GM19043 (cell line): ENCODE measurements around the gene KCNJ1.

Experiments used
- ATAC-seq: cut with Tn5 transposase; IDR thresholded peaks from one replicate; pipeline ENCODE4 v1.9.1; 2021; ENCODE audit warnings: low read depth; ENCODE audit not compliant: unreplicated experiment

The KCNJ1 gene

DNA sequence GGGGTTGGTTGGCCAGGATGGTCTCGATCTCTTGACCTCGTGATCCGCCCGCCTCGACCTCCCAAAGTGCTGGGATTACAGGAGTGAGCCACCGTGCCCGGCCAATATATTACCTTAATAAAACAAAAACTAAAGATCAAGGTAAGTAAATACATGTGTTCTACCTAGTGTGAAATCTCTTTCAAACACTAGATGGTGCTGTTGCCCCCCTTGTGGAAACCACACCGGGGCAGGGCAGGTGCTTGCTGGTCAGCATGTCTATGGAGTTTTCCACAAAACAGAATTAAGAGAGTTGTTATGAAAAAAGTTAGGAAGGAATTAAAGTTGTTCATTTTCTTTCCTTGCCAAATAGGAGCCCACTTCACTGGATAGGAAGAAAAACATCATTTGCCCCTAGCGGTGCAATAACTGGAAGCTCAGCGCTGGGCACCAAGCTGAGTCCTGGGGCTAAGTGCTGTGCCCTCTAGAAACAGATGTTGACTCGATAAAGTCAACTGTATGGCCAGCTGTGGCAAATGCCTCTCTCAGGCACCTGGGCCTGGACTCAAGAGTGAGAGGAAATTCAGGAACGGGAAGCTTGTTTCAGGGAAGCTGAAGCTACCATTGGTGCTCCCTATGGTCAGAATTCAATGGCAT is 17.7 kb upstream of the KCNJ1 start:
- ATAC-seq, result peak; percentile 81

DNA sequence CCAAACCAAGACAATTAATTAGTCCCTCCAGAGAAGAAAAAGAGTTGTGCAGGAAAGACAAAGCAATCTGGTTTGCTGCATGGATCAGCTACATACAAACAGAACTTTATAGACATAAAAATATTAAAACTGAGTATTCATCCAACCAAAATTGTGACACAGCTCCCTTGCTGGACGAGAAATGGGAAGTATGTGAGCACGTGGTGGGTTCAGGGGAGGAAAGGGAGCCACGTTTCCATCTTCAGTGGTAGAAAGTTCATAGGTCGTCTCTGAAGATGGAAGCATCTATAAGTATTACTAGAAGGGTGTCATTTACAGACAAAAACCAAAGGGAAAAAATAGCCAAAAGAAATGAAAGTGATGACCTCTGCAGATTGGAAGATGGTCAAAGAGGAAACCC is 17.0 kb upstream of the KCNJ1 start:
- no peak for ATAC-seq

DNA sequence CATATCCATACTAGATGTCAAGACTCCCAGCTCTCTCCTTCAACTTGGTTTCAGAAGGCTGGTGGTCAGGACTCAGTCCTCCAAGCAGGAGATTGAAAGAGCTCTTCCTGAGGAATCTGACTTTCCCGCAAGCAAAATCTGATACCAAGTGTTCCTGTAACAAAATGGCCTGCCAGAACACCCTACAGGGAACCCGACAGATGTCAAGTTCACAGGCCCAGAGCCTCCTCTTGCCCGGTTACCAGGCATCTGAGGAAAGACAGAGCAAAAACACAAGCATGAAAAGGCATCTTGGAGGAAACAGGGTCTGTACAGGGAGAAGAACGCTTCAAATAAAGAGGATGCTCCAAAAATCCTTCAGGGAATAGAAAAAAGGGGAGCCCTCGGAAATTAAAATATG is 15.4 kb upstream of the KCNJ1 start:
- ATAC-seq, result no peak

- ATAC-seq, result no peak
Measured at GRCh38 chr11:128881221-128881620, 14.1 kb upstream of the KCNJ1 start.

DNA sequence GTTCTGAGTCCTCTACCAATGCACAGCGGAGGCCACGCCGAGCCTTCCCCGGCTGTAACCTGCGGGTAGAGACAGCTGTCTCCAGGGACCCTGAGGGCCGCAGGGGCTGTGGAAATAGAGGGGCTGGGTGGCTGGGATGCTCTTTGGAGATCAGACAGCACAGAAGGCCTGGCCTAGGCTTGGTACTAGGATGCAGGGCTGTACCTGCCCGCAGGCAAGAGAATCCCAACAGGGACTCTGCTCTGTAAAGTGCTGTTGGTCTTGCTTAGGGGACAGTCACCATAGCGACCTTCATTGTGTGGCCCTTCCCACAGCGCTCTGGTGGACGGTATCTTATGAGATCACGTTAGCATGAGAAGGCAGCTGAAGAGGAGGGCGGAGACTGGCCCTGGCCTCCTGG is 12.7 kb upstream of the KCNJ1 start:
- no peak for ATAC-seq

- ATAC-seq, result no peak
Measured at GRCh38 chr11:128878455-128878854, 11.4 kb upstream of the KCNJ1 start.

DNA sequence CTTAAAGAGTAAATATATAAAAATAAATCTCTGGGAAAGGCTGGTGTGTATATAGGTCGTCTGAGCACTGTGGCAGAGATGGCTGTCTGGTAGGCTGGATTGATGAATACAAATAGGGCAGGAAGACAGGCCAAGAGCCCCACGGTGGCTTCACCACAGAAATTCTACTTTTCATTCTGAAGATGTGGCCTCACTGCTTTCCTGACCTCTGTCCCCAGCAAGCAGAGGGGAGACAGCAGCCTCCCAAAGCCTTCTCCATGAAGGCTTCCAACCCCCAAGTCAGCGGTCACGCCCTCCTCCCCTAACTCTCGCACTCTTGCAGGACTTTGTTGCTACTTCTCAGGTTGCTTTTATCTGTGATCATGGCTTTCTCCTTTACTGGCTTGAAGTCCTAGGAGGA is 10.6 kb upstream of the KCNJ1 start:
- ATAC-seq, result no peak

DNA sequence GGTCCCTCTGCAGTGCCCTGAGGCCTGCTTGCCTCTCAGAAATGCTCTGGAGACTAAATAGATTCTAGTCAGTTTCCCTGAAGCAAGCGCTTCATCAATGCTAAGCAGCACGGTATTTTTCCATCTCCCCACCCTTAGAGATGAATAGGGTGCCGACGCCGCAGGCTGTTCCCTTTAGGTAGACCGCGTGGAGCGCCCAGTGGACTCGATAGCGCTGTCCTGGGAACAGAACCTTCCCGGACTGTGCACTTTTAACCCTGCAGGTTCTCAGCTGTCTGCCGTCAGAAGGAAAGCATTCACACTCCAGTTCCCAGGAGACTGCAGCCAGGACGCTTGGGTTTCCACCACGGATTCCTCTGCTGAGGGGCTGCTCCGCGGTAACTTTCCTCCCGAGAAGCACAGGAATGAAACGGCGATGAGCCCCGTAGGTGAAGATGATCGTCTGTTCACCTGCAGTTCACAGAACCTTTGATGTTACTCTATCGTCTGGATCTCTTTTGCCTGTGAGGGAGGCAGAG is 9.1 kb upstream of the KCNJ1 start:
- ATAC-seq, result no peak

- no peak for ATAC-seq
Measured at GRCh38 chr11:128874427-128874826, 7.3 kb upstream of the KCNJ1 start.

DNA sequence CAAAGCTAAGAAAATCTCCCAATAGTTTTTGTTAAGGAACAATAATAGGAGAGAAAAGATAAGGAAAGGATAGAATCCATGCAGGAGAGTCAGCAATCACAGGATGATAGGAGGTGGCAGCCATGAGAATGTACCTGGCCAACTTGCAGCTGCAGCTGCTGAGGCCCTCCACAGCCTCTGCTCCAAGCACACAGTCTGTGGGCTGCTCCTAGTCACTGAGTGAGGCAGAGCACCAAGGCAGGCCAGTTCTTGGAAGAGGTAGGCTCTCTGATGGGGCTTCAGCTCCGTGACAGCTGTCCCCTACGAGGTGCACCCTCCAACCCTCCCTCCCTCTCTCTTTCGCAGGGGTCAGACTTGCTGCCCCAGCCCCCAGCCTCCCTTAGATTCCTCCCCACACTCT is 5.5 kb upstream of the KCNJ1 start:
- ATAC-seq, result no peak

GRCh38 chr11:128872094-128872493 is 5.0 kb upstream of the KCNJ1 start:
- no peak for ATAC-seq

- no peak for ATAC-seq
Measured at GRCh38 chr11:128871168-128871610, 4.1 kb upstream of the KCNJ1 start.

GRCh38 chr11:128868841-128869671 is 2.0 kb upstream of the KCNJ1 start:
- ATAC-seq, result no peak

GRCh38 chr11:128865490-128865889 is 1.6 kb downstream of the KCNJ1 start:
- ATAC-seq, result no peak

DNA sequence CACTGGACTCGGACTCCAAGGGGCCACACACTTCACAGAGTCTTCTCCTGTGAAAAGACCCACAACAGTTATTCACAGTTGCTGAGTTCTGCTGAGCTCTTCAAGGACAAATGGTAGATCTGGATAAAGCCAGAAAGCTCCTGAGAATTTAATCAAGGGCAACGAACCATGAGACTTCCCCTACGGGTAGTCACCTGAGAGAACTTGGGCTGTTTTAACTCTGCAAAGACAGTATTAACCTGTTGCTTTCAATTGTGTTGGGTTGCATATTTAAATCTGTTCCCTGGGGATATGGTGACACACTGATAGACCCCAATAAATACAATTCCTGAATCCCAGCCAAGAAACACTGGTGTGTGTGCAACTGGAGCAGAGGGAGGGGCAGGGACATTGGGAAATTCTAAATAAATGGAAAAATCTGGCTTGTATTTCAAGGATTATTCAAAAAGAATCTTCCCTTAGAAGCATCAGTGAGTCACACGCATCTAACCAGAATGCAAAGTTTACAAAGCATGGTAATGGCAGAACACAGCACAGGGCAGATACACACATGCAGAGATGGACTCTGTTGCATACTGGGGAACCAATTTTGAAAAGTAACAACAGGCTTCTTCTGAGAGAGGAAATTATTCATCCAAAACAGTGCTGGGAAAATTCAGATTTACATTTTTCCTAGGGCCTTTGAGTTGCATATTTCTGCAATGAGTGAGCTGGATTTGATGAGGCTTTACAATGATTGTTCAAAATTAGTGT is 4.0 kb downstream of the KCNJ1 start:
- ATAC-seq, result no peak

GRCh38 chr11:128862406-128862805 is 4.7 kb downstream of the KCNJ1 start:
- ATAC-seq, result no peak

DNA sequence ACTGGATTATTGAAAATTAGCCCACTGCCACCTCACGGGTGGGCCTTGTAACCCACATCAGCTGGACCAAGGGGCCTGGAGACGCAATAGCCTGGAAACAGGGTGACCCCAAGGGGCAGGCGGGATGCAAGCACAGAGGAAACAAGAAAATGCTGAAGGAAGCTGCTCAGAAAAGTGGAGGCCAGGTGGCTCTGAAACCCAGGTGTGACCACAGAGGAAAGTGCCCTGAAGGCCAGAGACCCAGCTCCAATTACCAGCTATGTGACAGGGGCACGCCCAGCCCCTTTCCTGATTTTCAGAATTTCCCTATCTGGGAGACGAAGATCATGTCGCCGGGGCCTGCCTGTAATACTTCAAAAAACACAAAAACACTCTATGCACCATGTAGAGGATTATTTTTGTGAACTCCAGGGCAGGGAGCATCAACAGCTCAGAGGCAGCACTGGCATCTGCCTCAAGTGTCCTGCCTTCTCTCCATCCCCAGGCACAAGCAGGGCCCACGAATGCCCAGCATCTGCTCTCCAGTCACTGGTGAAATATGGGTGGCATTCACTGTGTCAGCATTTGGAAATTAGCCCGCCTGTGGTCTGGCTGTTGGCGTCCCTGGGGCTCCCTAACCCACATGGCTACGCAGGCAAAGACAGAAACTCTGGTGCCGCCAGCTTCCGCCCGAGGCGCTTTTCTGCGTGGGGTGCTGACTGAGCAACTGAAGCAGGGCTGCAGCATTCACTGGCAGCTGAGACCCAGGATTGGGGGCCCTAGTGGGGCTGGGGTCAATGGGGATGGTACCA is 6.3 kb downstream of the KCNJ1 start:
- ATAC-seq, result no peak

- ATAC-seq, result peak; percentile 97
Measured at GRCh38 chr11:128859563-128860441, 7.3 kb downstream of the KCNJ1 start.

DNA sequence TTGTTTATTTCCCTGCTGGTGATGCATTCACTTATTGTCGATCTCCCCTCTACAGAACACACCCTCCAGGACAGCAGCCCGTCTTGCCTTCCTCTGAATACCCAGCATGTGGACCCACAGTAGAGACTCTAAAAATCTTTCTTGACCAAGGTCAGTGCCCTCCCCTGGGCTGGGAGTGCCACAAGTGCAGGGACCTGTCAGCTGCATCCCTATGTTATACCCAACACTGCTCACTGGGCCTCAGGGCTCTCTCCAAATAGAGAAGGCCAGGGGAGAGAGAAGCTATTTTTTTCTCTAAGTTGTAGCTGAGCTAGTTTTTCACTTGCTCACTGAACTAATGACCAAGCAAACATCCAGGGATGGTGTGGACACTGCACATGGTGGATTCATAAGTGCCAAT is 9.8 kb downstream of the KCNJ1 start:
- ATAC-seq, result no peak
